A204.1 (cell line): ENCODE results near the gene RASGEF1C.

Experiments used
- FAIRE-seq: peaks from 2 replicates; lab custom pipeline; 2012; peaks lifted over from hg19 to GRCh38; lab: Jason Lieb, UNC

Gene RASGEF1C

GRCh38 chr5:180179442-180180420 lies 29.3 kb downstream of the RASGEF1C start:
- FAIRE-seq = no peak

- no peak for FAIRE-seq
Measured at GRCh38 chr5:180178531-180179441, 30.2 kb downstream of the RASGEF1C start.

GRCh38 chr5:180176191-180176590 lies 32.8 kb downstream of the RASGEF1C start:
- no peak for FAIRE-seq

GRCh38 chr5:180175015-180175431 lies 34.0 kb downstream of the RASGEF1C start:
- FAIRE-seq = no peak

GRCh38 chr5:180174587-180174972 lies 34.4 kb downstream of the RASGEF1C start:
- no peak for FAIRE-seq

GRCh38 chr5:180173875-180174586 lies 35.0 kb downstream of the RASGEF1C start:
- no peak for FAIRE-seq

- no peak for FAIRE-seq
Measured at GRCh38 chr5:180173198-180173544, 35.8 kb downstream of the RASGEF1C start.

GRCh38 chr5:180172447-180173197 lies 36.4 kb downstream of the RASGEF1C start:
- no peak for FAIRE-seq

- FAIRE-seq = no peak
Measured at GRCh38 chr5:180171568-180172094, 37.4 kb downstream of the RASGEF1C start.

- no peak for FAIRE-seq
Measured at GRCh38 chr5:180170810-180171567, 38.0 kb downstream of the RASGEF1C start.

- no peak for FAIRE-seq
Measured at GRCh38 chr5:180170106-180170809, 38.8 kb downstream of the RASGEF1C start.

- FAIRE-seq = no peak
Measured at GRCh38 chr5:180169248-180170105, 39.5 kb downstream of the RASGEF1C start.

GRCh38 chr5:180168758-180169157 lies 40.3 kb downstream of the RASGEF1C start:
- FAIRE-seq = no peak

GRCh38 chr5:180166176-180166575 lies 42.8 kb downstream of the RASGEF1C start:
- no peak for FAIRE-seq

- no peak for FAIRE-seq
Measured at GRCh38 chr5:180162304-180162661, 46.7 kb downstream of the RASGEF1C start.

GRCh38 chr5:180161420-180162303 lies 47.3 kb downstream of the RASGEF1C start:
- FAIRE-seq = no peak

GRCh38 chr5:180160789-180161188 lies 48.2 kb downstream of the RASGEF1C start:
- no peak for FAIRE-seq

- no peak for FAIRE-seq
Measured at GRCh38 chr5:180160215-180160614, 48.8 kb downstream of the RASGEF1C start.
